Measurements from ENCODE around the gene GARIN5B. TPM values are rescaled to one million over a fixed set of nuclear protein-coding genes. Genes with fewer than 3 reads are reported as not detected.

Gene GARIN5B
- total and polyA plus RNA-seq, 2 of the 8 experiments (the other 6 are each of a cell fraction or from before 2014, with no cell fraction given) = 0.03 TPM; not detected in 1

- no peak overlapping the region for H2BK20ac ChIP-seq (ENCODE audit: low read length)
- H3K27me3 ChIP-seq (replicated peaks in 1 of 4; ENCODE audit: control insufficient read depth in 3 of 4, extremely low read depth in 1 of 4, insufficient read depth in 3 of 4, low read length in 3 of 4) = no peaks in the 10 kb centered on the region
- no peak overlapping the region for H3K4me3 ChIP-seq (ENCODE audit: extremely low read depth in 1 of 4, insufficient read depth in 2 of 4, low read depth in 3 of 4, low read length in 4 of 4)
- H3K4me2 ChIP-seq (ENCODE audit: insufficient read depth in 1 of 2, low read depth in 2 of 2, low read length in 2 of 2) = peak overlapping the region in 1 of 2 experiments; percentile 95; a peak in 1 of 4 replicates
- H3K18ac ChIP-seq (ENCODE audit: extremely low read depth, low read length) = no peak overlapping the region
- H4K8ac ChIP-seq (ENCODE audit: extremely low read depth, insufficient read depth, low read length) = no peak overlapping the region
- H3K14ac ChIP-seq (ENCODE audit: insufficient read length) = no peak overlapping the region
- no peak overlapping the region for H3K9ac ChIP-seq (replicated peaks in 1 of 4; ENCODE audit: extremely low read depth in 1 of 4, low read depth in 3 of 4, low read length in 3 of 4)
- H3K79me2 ChIP-seq (ENCODE audit: control insufficient read depth in 1 of 2, insufficient read depth in 2 of 2, low read length in 2 of 2) = peaks cover 17 to 27% of the 10 kb centered on the region in 2 experiments; a peak in 3 of 4 replicates
- peaks cover 28% of the 10 kb centered on the region for H3K79me1 ChIP-seq (ENCODE audit: low read depth, low read length)
- H2AK5ac ChIP-seq (ENCODE audit: low read depth, low read length) = no peak overlapping the region
- no peaks in the 10 kb centered on the region for H3K9me3 ChIP-seq (ENCODE audit: insufficient read depth in 2 of 2, low read depth in 1 of 2, low read length in 1 of 2)
- H3K4me1 ChIP-seq (replicated peaks in 1 of 4; ENCODE audit: control insufficient read depth in 3 of 4, insufficient read depth in 4 of 4, low read length in 3 of 4) = peaks cover 0 to 46% (median 36%) of the 10 kb centered on the region in 4 experiments; a peak in 6 of 7 replicates
- no peak overlapping the region for H2AFZ ChIP-seq (ENCODE audit: low read length)
- no peak overlapping the region for H2BK12ac ChIP-seq (ENCODE audit: low read depth, low read length)
- no peak overlapping the region for H2BK5ac ChIP-seq (ENCODE audit: low read depth, low read length)
- POLR2A ChIA-PET (ENCODE audit: partially characterized antibody) = interaction anchor here (0.7 to 26.7 kb wide), 19 partner anchors 14 to 273 kb away, joined by 3 to 874 read pairs (median 5); partner anchors contain the start of genes GARIN5B, HSPBP1, IL11 and KMT5C
- no peak overlapping the region for H3K4ac ChIP-seq (replicated peaks; ENCODE audit: insufficient read length, low read depth, low read length)
- H2BK120ac ChIP-seq (replicated peaks; ENCODE audit: low read depth, low read length) = no peak overlapping the region
- H3K36me3 ChIP-seq (ENCODE audit: control insufficient read depth in 2 of 4, insufficient read depth in 4 of 4, low read length in 3 of 4) = peaks cover 23 to 35% (median 26%) of the 10 kb centered on the region in 4 experiments
- no peak overlapping the region for H3K56ac ChIP-seq (replicated peaks; ENCODE audit: insufficient read length, low read depth, low read length)
- H4K91ac ChIP-seq (replicated peaks; ENCODE audit: insufficient read length, low read length) = no peak overlapping the region
- H2BK15ac ChIP-seq (ENCODE audit: low read length) = no peak overlapping the region
- peaks cover 7% of the 10 kb centered on the region; the same call in 1 of the 2 replicates for H3K23me2 ChIP-seq (ENCODE audit: low read depth, low read length)
- DNase-seq (ENCODE audit: low read depth in 1 of 2, low spot score in 2 of 2) (no peak), FAIRE-seq (no peak)
- no peak overlapping the region for H3K27ac ChIP-seq (ENCODE audit: low read depth, low read length)
- peaks cover 25 to 45% of the 10 kb centered on the region in 2 experiments for H4K20me1 ChIP-seq (replicated peaks in 1 of 2; ENCODE audit: control insufficient read depth in 1 of 2, insufficient read depth in 2 of 2, low read length in 2 of 2)
- 81% methylated on average over 7 of the region's 7 CpGs; no CpG with 5 or more reads in 1 of the 2 experiments for WGBS, 2 experiments (ENCODE audit: extremely low coverage in 1 of 2, insufficient coverage in 1 of 2, insufficient read length in 1 of 2, insufficient replicate concordance in 2 of 2, low coverage in 1 of 2, low lambda C conversion rate in 2 of 2, missing lambda C conversion rate in 1 of 2)
- H3K23ac ChIP-seq (ENCODE audit: insufficient read length) = no peak overlapping the region
- CTCF ChIA-PET (ENCODE audit: partially characterized antibody) = interaction anchor here (1.7 to 6.1 kb wide), 3 partner anchors 12 to 113 kb away, joined by 4 to 39 read pairs (median 12); no protein-coding TSS in a partner anchor
- H4K5ac ChIP-seq (ENCODE audit: insufficient read length, low read depth, low read length) = no peak overlapping the region
- TF ChIP-seq TAF7 (optimal IDR thresholded peaks at IDR 0.05; ENCODE audit: borderline replicate concordance, low read depth, low read length) (no peak), KDM5A (IDR thresholded peaks at IDR 0.05; ENCODE audit: low read length) (no peak), GABPA (IDR thresholded peaks at IDR 0.05; ENCODE audit: borderline replicate concordance, insufficient read depth, low read length) (no peak), TEAD4 (IDR thresholded peaks at IDR 0.05; ENCODE audit: low read depth, low read length) (no peak), ASH2L (IDR thresholded peaks at IDR 0.05; ENCODE audit: low read length) (no peak), PHF8 (conservative IDR thresholded peaks at IDR 0.05; ENCODE audit: low read depth, low read length) (no peak), FOSL1 (IDR thresholded peaks at IDR 0.05; ENCODE audit: insufficient read depth, low read depth, low read length) (no peak), NRF1 (IDR thresholded peaks at IDR 0.05; ENCODE audit: low read depth, low read length) (no peak), KDM1A (IDR thresholded peaks at IDR 0.05; ENCODE audit: borderline replicate concordance, low read length) (no peak), CBX8 (IDR thresholded peaks at IDR 0.05; ENCODE audit: borderline replicate concordance, low read depth, low read length) (no peak), HDAC2 (IDR thresholded peaks at IDR 0.05; ENCODE audit: borderline replicate concordance in 1 of 2, low read depth in 2 of 2, low read length in 2 of 2) (no peak)
Observed at GRCh38 chr19:55390461-55390880, 27.4 kb upstream of the GARIN5B start.

Measured in H1 (cell line).